Inflammatory macrophage treated with lipopolysaccharide for 1 hour (primary cell): ENCODE data around the gene DNAJB6.
A peak's percentile ranks its signal among the peaks of the same experiment; 100 is the strongest.

Experiments used
- DNase-seq, 2 donors: peaks; one replicate each; pipeline ENCODE4 v3.0.0-alpha.2; 2020 to 2022

DNAJB6 gene

GRCh38 chr7:157336383-157337315 lies at the start of gene DNAJB6:
DNAJB6 (plus strand) TSS chr7:157337004; CDS start chr7:157358573, 21,569 bp downstream.
- DNase-seq = peak; percentile 93 to 96

GRCh38 chr7:157291404-157292080 lies 45.3 kb upstream of the DNAJB6 start:
- no peak for DNase-seq

GRCh38 chr7:157292258-157292657 lies 44.5 kb upstream of the DNAJB6 start:
- no peak for DNase-seq

GRCh38 chr7:157292770-157293412 lies 43.9 kb upstream of the DNAJB6 start:
- DNase-seq = no peak

- no peak for DNase-seq
Measured at GRCh38 chr7:157293413-157293788, 43.4 kb upstream of the DNAJB6 start.

GRCh38 chr7:157294773-157295172 lies 42.0 kb upstream of the DNAJB6 start:
- no peak for DNase-seq

GRCh38 chr7:157295338-157295737 lies 41.5 kb upstream of the DNAJB6 start:
- DNase-seq = no peak

GRCh38 chr7:157297185-157297584 lies 39.6 kb upstream of the DNAJB6 start:
- DNase-seq = peak in 1 of 2 donors; percentile 43

- DNase-seq = no peak
Measured at GRCh38 chr7:157299317-157299612, 37.5 kb upstream of the DNAJB6 start.

- peak; percentile 47 to 49 for DNase-seq
Measured at GRCh38 chr7:157299613-157300368, 37.0 kb upstream of the DNAJB6 start.

GRCh38 chr7:157300369-157300825 lies 36.4 kb upstream of the DNAJB6 start:
- no peak for DNase-seq

GRCh38 chr7:157301610-157302120 lies 35.1 kb upstream of the DNAJB6 start:
- peak in 1 of 2 donors; percentile 26 for DNase-seq

- DNase-seq = no peak
Measured at GRCh38 chr7:157306846-157307838, 29.7 kb upstream of the DNAJB6 start.

- no peak for DNase-seq
Measured at GRCh38 chr7:157309988-157310668, 26.7 kb upstream of the DNAJB6 start.

- DNase-seq = no peak
Measured at GRCh38 chr7:157310676-157311185, 26.1 kb upstream of the DNAJB6 start.

GRCh38 chr7:157312941-157313340 lies 23.9 kb upstream of the DNAJB6 start:
- DNase-seq = peak; percentile 38 to 54

- no peak for DNase-seq
Measured at GRCh38 chr7:157313645-157314044, 23.2 kb upstream of the DNAJB6 start.

GRCh38 chr7:157318015-157318706 lies 18.6 kb upstream of the DNAJB6 start:
- peak; percentile 92 to 95 for DNase-seq

- peak in 1 of 2 donors; percentile 78 for DNase-seq
Measured at GRCh38 chr7:157320608-157320980, 16.2 kb upstream of the DNAJB6 start.

- no peak for DNase-seq
Measured at GRCh38 chr7:157323401-157323800, 13.4 kb upstream of the DNAJB6 start.
